GM12878 (cell line): ENCODE measurements around the gene KCND2. TPM values are rescaled to one million over a fixed set of nuclear protein-coding genes. Genes with fewer than 3 reads are reported as not detected.

Experiments used
- CEBPB ChIP-seq, 2 experiments: fragments of 150-350 bp in 1 of 2; IDR thresholded peaks; 2 replicates each; pipeline ENCODE4 v1.6.1; 2012 to 2014; ENCODE audit warnings: low read depth in 2 of 2, low read length in 2 of 2, borderline replicate concordance in 1 of 2, inconsistent platforms in 1 of 2
- CHD2 ChIP-seq: IDR thresholded peaks from 2 replicates; pipeline ENCODE4 v1.6.1; 2011; ENCODE audit warnings: low read depth, low read length, improper control_type of control experiment, borderline replicate concordance
- CUX1 ChIP-seq: IDR thresholded peaks from 2 replicates; pipeline ENCODE4 v1.6.1; 2012; ENCODE audit warnings: improper control_type of control experiment, low read depth, low read length; ENCODE audit not compliant: insufficient replicate concordance
- EP300 ChIP-seq, 2 experiments: fragments of 150-350 bp in 1 of 2; IDR thresholded peaks; 2 replicates each; pipeline ENCODE4 v1.6.1; 2011 to 2012; ENCODE audit warnings: low read depth in 2 of 2, low read length in 2 of 2, borderline replicate concordance in 1 of 2, improper control_type of control experiment in 1 of 2, inconsistent platforms in 1 of 2; ENCODE audit not compliant: control insufficient read depth in 1 of 2
- ESRRA ChIP-seq: IDR thresholded peaks from 2 replicates; pipeline ENCODE4 v1.6.1; 2012; ENCODE audit warnings: mild to moderate bottlenecking, low read length, improper control_type of control experiment
- FOXM1 ChIP-seq: IDR thresholded peaks from 2 replicates; pipeline ENCODE4 v1.6.1; 2012; ENCODE audit warnings: low read depth, mild to moderate bottlenecking, inconsistent platforms, low read length, moderate library complexity
- MEF2A ChIP-seq: IDR thresholded peaks from 2 replicates; pipeline ENCODE4 v1.6.1; 2011; ENCODE audit warnings: low read depth, mild to moderate bottlenecking, low read length, moderate library complexity; ENCODE audit not compliant: insufficient read depth
- MEF2B ChIP-seq: fragments of 450-650 bp; IDR thresholded peaks from 2 replicates; pipeline ENCODE4 v1.6.1; 2018; ENCODE audit warnings: mild to moderate bottlenecking, moderate library complexity; ENCODE audit not compliant: partially characterized antibody, poor library complexity, severe bottlenecking
- MXI1 ChIP-seq: fragments of 150-350 bp; IDR thresholded peaks from 2 replicates; pipeline ENCODE4 v1.6.1; 2011; ENCODE audit warnings: low read depth, mild to moderate bottlenecking, inconsistent platforms, low read length, improper control_type of control experiment
- NBN ChIP-seq: fragments of 450-650 bp; IDR thresholded peaks from 2 replicates; pipeline ENCODE4 v1.6.1; 2016
- NR2F1 ChIP-seq: fragments of 450-650 bp; conservative IDR thresholded peaks from 2 replicates; pipeline ENCODE4 v1.6.1; 2017; ENCODE audit warnings: mild to moderate bottlenecking
- PAX8 ChIP-seq: fragments of 450-650 bp; IDR thresholded peaks from 2 replicates; pipeline ENCODE4 v1.6.1; 2017; ENCODE audit warnings: mild to moderate bottlenecking, moderate library complexity
- PML ChIP-seq: IDR thresholded peaks from 2 replicates; pipeline ENCODE4 v1.6.1; 2012; ENCODE audit warnings: low read length, inconsistent platforms
- RBBP5 ChIP-seq: fragments of 200-600 bp; sonication (generic); conservative IDR thresholded peaks from 2 replicates; pipeline ENCODE4 v1.6.1; 2016
- RUNX3 ChIP-seq: IDR thresholded peaks from 2 replicates; pipeline ENCODE4 v1.6.1; 2012; ENCODE audit warnings: low read length, inconsistent platforms
- SMAD1 ChIP-seq: fragments of 450-650 bp; IDR thresholded peaks from 2 replicates; pipeline ENCODE4 v1.6.1; 2018; ENCODE audit warnings: mild to moderate bottlenecking, low read depth; ENCODE audit not compliant: partially characterized antibody
- ZBED1 ChIP-seq: IDR thresholded peaks from 2 replicates; pipeline ENCODE4 v1.6.1; 2016; ENCODE audit warnings: borderline replicate concordance
- ZNF24 ChIP-seq: fragments of 450-650 bp; IDR thresholded peaks from 2 replicates; pipeline ENCODE4 v1.6.1; 2017; ENCODE audit warnings: antibody characterized with exemption, mild to moderate bottlenecking
- polyA plus RNA-seq, 11 experiments: library from polyadenylated mRNA; depleted of rRNA in 4 of 11; unstranded in 6 of 11; stranded (reverse) in 5 of 11; fragments of >200 nt; fragmentation: Nextera tagmentation in 4 of 11; fragmentation: Illumina TruSeq in 1 of 11; extraction: Ambion mirVana in 4 of 11; extraction: Trizol in 1 of 11; gene quantifications; 1 replicate in 1 of 11; 2 replicates in 10 of 11; pipeline versions ENCODE4 v1.2.1 to v1.2.3, GENCODE V29; 2011 to 2016; ENCODE audit warnings: inconsistent platforms in 2 of 11, missing spikeins in 2 of 11, low read depth in 1 of 11
- total RNA-seq, 4 experiments: library from RNA; depleted of rRNA in 3 of 4; stranded (reverse); fragments of >200 nt in 3 of 4; fragmentation: Illumina TruSeq in 1 of 4; extraction: Trizol in 1 of 4; gene quantifications; 2 replicates each; pipeline versions ENCODE4 v1.2.1 to v1.2.3, GENCODE V29; 2013 to 2021
- TF ChIP-seq, protein P1 (sequence below): IDR thresholded peaks from 2 replicates; pipeline ENCODE4 v1.6.1; 2011; ENCODE audit warnings: borderline replicate concordance, low read depth, mild to moderate bottlenecking, moderate library complexity, mixed read lengths, low read length; ENCODE audit not compliant: insufficient read depth; ENCODE audit errors: extremely low read length
- TF ChIP-seq, protein P2 (sequence below): IDR thresholded peaks from 2 replicates; pipeline ENCODE4 v1.6.1; 2012; ENCODE audit warnings: low read length, inconsistent platforms

KCND2 gene
- total and polyA plus RNA-seq, 10 of the 15 experiments (the other 5 are each of a cell fraction or from before 2014, with no cell fraction given), result 3.6 to 22.3 (median 6.3) TPM

- peak; percentile 60 for TF ChIP-seq CUX1
- peak; percentile 8; the same call in 1 of the 2 replicates for TF ChIP-seq ZNF24
- no peak for TF ChIP-seq NR2F1
- peak; percentile 96; the same call in 1 of the 2 replicates for TF ChIP-seq FOXM1
- peak; percentile 75; the same call in 1 of the 2 replicates for TF ChIP-seq RUNX3
- TF ChIP-seq, protein P1, sequence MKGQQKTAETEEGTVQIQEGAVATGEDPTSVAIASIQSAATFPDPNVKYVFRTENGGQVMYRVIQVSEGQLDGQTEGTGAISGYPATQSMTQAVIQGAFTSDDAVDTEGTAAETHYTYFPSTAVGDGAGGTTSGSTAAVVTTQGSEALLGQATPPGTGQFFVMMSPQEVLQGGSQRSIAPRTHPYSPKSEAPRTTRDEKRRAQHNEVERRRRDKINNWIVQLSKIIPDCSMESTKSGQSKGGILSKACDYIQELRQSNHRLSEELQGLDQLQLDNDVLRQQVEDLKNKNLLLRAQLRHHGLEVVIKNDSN, result no peak
- no peak for TF ChIP-seq RBBP5
- TF ChIP-seq ZBED1, result peak; percentile 82; the same call in 1 of the 2 replicates
- no peak for TF ChIP-seq CHD2
- peak; percentile 96 for TF ChIP-seq MEF2A
- TF ChIP-seq, protein P2, sequence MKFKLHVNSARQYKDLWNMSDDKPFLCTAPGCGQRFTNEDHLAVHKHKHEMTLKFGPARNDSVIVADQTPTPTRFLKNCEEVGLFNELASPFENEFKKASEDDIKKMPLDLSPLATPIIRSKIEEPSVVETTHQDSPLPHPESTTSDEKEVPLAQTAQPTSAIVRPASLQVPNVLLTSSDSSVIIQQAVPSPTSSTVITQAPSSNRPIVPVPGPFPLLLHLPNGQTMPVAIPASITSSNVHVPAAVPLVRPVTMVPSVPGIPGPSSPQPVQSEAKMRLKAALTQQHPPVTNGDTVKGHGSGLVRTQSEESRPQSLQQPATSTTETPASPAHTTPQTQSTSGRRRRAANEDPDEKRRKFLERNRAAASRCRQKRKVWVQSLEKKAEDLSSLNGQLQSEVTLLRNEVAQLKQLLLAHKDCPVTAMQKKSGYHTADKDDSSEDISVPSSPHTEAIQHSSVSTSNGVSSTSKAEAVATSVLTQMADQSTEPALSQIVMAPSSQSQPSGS, result peak; percentile 98
- TF ChIP-seq MEF2B, result peak; percentile 91
- TF ChIP-seq PAX8, result no peak
- peak; percentile 70 for TF ChIP-seq PML
- peak; percentile 82 for TF ChIP-seq SMAD1
- peak; percentile 37; the same call in 1 of the 2 replicates for TF ChIP-seq MXI1
- peak in 1 of 2 experiments; percentile 87; a peak in 1 of 4 replicates for TF ChIP-seq CEBPB (IDR thresholded peaks at IDR 0.05; ENCODE audit: borderline replicate concordance in 1 of 2, low read depth in 2 of 2, low read length in 2 of 2)
- peak; percentile 76 to 92; a peak in 3 of 4 replicates for TF ChIP-seq EP300 (IDR thresholded peaks at IDR 0.05; ENCODE audit: borderline replicate concordance in 1 of 2, control insufficient read depth in 1 of 2, low read depth in 2 of 2, low read length in 2 of 2)
- no peak for TF ChIP-seq ESRRA
- peak; percentile 50; the same call in 1 of the 2 replicates for TF ChIP-seq NBN
- TF ChIP-seq, all 136 proteins: peak for 38
Observed at GRCh38 chr7:120402079-120402767, 129.2 kb downstream of the KCND2 start (continued).
